ENCODE data around the gene TTC21B.

The TTC21B gene

DNA sequence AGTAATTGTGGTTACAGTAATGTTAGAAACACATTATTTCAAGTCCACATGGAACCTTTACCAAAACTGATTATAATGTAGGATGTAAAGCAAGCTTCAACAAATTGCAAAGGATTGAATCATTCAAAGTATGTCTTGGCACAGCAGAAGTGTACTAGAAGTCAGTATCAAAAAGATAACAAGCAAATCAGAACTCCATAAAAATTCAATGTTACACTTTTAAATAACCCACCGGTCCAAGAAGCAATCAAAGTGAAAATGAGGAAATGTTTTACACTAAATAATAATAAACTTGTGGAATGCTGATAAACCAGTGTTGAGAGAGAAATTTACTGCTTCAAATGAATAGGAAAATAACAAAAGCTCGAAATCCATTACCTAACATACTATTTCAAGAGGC, 47.7 kb downstream of the TTC21B start:
- DNase-seq: no peak
- ChIA-PET CTCF (no interaction called here), POLR2A (no interaction called here)
- Histone ChIP-seq H3K9me3 (ENCODE audit: control extremely low read depth in 1 of 5, control insufficient read depth in 4 of 5, insufficient read depth in 2 of 5, low read depth in 1 of 5, low read length in 4 of 5) (no peaks in the 10 kb centered on the region), H3K27ac (ENCODE audit: insufficient read depth in 1 of 2, low read depth in 1 of 2, low read length in 2 of 2, poor library complexity in 1 of 2, severe bottlenecking in 2 of 2) (no peak overlapping the region), H3K4me1 (ENCODE audit: control extremely low read depth in 1 of 4, control insufficient read depth in 4 of 4, insufficient read depth in 4 of 4, low read length in 3 of 4) (peaks cover 0 to 9% (median 3%) of the 10 kb centered on the region in 4 experiments), H3K36me3 (ENCODE audit: control insufficient read depth in 4 of 4, insufficient read depth in 4 of 4, low read length in 3 of 4) (peaks cover 6 to 31% (median 16%) of the 10 kb centered on the region in 4 experiments), H3K27me3 (replicated peaks in 2 of 5; ENCODE audit: control insufficient read depth in 4 of 5, insufficient read depth in 5 of 5, low read length in 4 of 5) (no peaks in the 10 kb centered on the region), H3K4me3 (ENCODE audit: control insufficient read depth in 1 of 7, extremely low read depth in 1 of 7, insufficient read depth in 4 of 7, low read depth in 2 of 7, low read length in 6 of 7) (no peak overlapping the region)
- no CpG with 5 or more reads among the region's 2 CpGs for WGBS (ENCODE audit: insufficient coverage)

DNA sequence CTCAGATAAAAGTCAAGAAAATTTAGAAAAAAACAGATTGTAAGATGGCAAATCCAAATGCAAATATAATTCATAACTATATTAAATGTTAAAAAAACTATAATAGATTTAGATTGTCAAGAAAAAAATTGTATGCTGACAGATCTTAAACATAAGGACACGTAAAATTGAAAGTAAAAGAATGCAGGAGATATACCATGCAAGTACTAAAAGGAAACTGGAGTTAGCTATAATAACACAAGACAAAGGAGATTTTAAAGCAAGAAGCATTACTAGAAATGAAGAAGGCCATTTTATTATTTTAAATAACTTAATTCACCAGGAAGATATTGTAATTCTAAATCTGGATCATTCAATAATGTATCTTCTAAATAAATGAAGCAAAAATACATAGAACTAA, 48.3 kb downstream of the TTC21B start:
- Histone ChIP-seq H3K9me3 (ENCODE audit: control extremely low read depth in 1 of 5, control insufficient read depth in 4 of 5, insufficient read depth in 2 of 5, low read depth in 1 of 5, low read length in 4 of 5) (no peaks in the 10 kb centered on the region), H3K4me1 (ENCODE audit: control extremely low read depth in 1 of 4, control insufficient read depth in 4 of 4, insufficient read depth in 4 of 4, low read length in 3 of 4) (peaks cover 0 to 9% (median 3%) of the 10 kb centered on the region in 4 experiments), H3K36me3 (ENCODE audit: control insufficient read depth in 4 of 4, insufficient read depth in 4 of 4, low read length in 3 of 4) (peaks cover 8 to 31% (median 17%) of the 10 kb centered on the region in 4 experiments), H3K27ac (ENCODE audit: insufficient read depth in 1 of 2, low read depth in 1 of 2, low read length in 2 of 2, poor library complexity in 1 of 2, severe bottlenecking in 2 of 2) (no peak overlapping the region), H3K4me3 (ENCODE audit: control insufficient read depth in 1 of 7, extremely low read depth in 1 of 7, insufficient read depth in 4 of 7, low read depth in 2 of 7, low read length in 6 of 7) (no peak overlapping the region), H3K27me3 (replicated peaks in 2 of 5; ENCODE audit: control insufficient read depth in 4 of 5, insufficient read depth in 5 of 5, low read length in 4 of 5) (no peaks in the 10 kb centered on the region)
- CTCF ChIA-PET: interaction anchor here (2.1 kb wide), 1 partner anchor 9 kb away, joined by 5 read pairs; no protein-coding TSS in a partner anchor
- WGBS (ENCODE audit: insufficient coverage): no CpG with 5 or more reads among the region's 1 CpG
- POLR2A ChIA-PET: no interaction called here
- DNase-seq: no peak

DNA sequence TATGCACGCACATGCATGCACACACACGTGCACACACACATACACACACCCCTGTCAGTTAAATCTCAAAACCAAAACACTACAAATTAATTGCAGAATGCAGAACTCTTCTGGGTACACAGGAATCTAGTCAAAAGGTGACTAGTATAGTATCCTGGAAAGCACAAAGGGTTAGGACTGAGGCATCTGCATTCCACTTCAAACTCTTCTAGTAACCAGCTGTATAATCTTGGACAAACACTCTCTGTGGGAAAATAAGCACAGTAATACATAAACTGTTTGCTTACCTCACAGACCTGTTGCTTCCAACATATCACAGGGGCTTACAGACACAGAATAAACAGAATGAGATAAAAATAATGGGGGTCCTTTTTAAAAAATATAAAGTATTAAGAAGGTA, 49.1 kb downstream of the TTC21B start:
- Histone ChIP-seq H3K4me1 (ENCODE audit: control extremely low read depth in 1 of 4, control insufficient read depth in 4 of 4, insufficient read depth in 4 of 4, low read length in 3 of 4) (peaks cover 0 to 9% (median 3%) of the 10 kb centered on the region in 4 experiments), H3K4me3 (ENCODE audit: control insufficient read depth in 1 of 7, extremely low read depth in 1 of 7, insufficient read depth in 4 of 7, low read depth in 2 of 7, low read length in 6 of 7) (no peak overlapping the region), H3K27ac (ENCODE audit: insufficient read depth in 1 of 2, low read depth in 1 of 2, low read length in 2 of 2, poor library complexity in 1 of 2, severe bottlenecking in 2 of 2) (no peak overlapping the region), H3K27me3 (replicated peaks in 2 of 5; ENCODE audit: control insufficient read depth in 4 of 5, insufficient read depth in 5 of 5, low read length in 4 of 5) (no peaks in the 10 kb centered on the region), H3K9me3 (ENCODE audit: control extremely low read depth in 1 of 5, control insufficient read depth in 4 of 5, insufficient read depth in 2 of 5, low read depth in 1 of 5, low read length in 4 of 5) (no peaks in the 10 kb centered on the region), H3K36me3 (ENCODE audit: control insufficient read depth in 4 of 4, insufficient read depth in 4 of 4, low read length in 3 of 4) (peaks cover 11 to 37% (median 21%) of the 10 kb centered on the region in 4 experiments)
- no peak for DNase-seq
- ChIA-PET POLR2A (interaction anchor here (0.5 kb wide), 1 partner anchor 26 kb away, joined by 3 read pairs; no protein-coding TSS in a partner anchor), CTCF (interaction anchor here (0.9 to 2.1 kb wide), 3 partner anchors 10 to 19 kb away, joined by 3 to 5 read pairs (median 3); no protein-coding TSS in a partner anchor)
- WGBS (ENCODE audit: insufficient coverage): 100% methylated on average over 1 of the region's 2 CpGs

DNA sequence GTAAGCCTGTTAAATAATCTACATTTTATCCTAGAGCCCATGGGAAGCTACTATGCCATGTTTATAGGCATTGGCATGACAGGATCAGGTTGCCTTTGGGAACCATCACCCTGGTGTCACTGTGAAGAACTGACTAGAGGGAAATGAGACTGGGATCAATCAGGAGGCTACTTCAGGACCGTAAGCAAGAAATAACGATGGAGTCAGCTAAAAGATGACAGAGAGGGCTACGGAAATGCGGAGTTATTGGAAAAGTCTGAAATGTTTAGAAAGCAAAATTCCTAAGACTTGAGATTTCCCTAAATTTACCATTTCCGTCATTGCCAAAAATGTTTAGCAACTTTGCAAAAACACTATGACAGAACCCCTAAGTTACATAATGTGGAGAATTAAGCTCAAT, 50.2 kb downstream of the TTC21B start:
- no peaks in the 10 kb centered on the region for H3K27me3 ChIP-seq (replicated peaks in 2 of 5; ENCODE audit: control insufficient read depth in 4 of 5, insufficient read depth in 5 of 5, low read length in 4 of 5)
- H3K9me3 ChIP-seq (ENCODE audit: control extremely low read depth in 1 of 5, control insufficient read depth in 4 of 5, insufficient read depth in 2 of 5, low read depth in 1 of 5, low read length in 4 of 5): no peaks in the 10 kb centered on the region
- POLR2A ChIA-PET: no interaction called here
- 100% methylated on average over 2 of the region's 5 CpGs for WGBS (ENCODE audit: insufficient coverage)
- peak overlapping the region in 1 of 7 experiments; percentile 65 for H3K4me3 ChIP-seq (ENCODE audit: control insufficient read depth in 1 of 7, extremely low read depth in 1 of 7, insufficient read depth in 4 of 7, low read depth in 2 of 7, low read length in 6 of 7)
- DNase-seq: no peak
- peak overlapping the region; percentile 29 to 81 for H3K27ac ChIP-seq (ENCODE audit: insufficient read depth in 1 of 2, low read depth in 1 of 2, low read length in 2 of 2, poor library complexity in 1 of 2, severe bottlenecking in 2 of 2)
- CTCF ChIA-PET: interaction anchor here (0.7 to 2.1 kb wide), 4 partner anchors 11 to 48 kb away, joined by 3 to 5 read pairs (median 3); no protein-coding TSS in a partner anchor
- peaks cover 11 to 39% (median 28%) of the 10 kb centered on the region in 4 experiments for H3K36me3 ChIP-seq (ENCODE audit: control insufficient read depth in 4 of 4, insufficient read depth in 4 of 4, low read length in 3 of 4)
- peaks cover 0 to 9% (median 3%) of the 10 kb centered on the region in 4 experiments for H3K4me1 ChIP-seq (ENCODE audit: control extremely low read depth in 1 of 4, control insufficient read depth in 4 of 4, insufficient read depth in 4 of 4, low read length in 3 of 4)

DNA sequence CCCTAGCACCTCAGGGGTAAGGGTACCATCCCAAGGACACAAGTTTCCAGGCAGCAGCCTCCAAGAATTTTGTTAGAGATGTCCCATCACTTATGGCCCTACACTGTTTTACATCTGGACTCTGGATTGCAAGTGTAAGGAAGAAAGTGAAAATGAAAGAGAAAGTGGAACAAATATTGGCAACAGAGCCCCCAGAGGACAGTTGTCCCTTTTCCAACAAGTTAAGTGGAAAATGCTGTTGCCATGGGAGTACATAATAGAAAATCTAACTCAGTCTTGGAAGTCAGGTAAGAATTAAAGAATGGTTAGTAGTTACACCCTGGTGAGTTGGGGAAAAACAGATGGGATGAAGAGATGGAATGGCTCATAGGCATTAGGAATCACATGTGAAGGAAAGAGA, 50.6 kb downstream of the TTC21B start:
- Histone ChIP-seq H3K27ac (ENCODE audit: insufficient read depth in 1 of 2, low read depth in 1 of 2, low read length in 2 of 2, poor library complexity in 1 of 2, severe bottlenecking in 2 of 2) (peak overlapping the region; percentile 29 to 81), H3K4me1 (ENCODE audit: control extremely low read depth in 1 of 4, control insufficient read depth in 4 of 4, insufficient read depth in 4 of 4, low read length in 3 of 4) (peaks cover 0 to 9% (median 3%) of the 10 kb centered on the region in 4 experiments), H3K9me3 (ENCODE audit: control extremely low read depth in 1 of 5, control insufficient read depth in 4 of 5, insufficient read depth in 2 of 5, low read depth in 1 of 5, low read length in 4 of 5) (no peaks in the 10 kb centered on the region), H3K27me3 (replicated peaks in 2 of 5; ENCODE audit: control insufficient read depth in 4 of 5, insufficient read depth in 5 of 5, low read length in 4 of 5) (no peaks in the 10 kb centered on the region), H3K36me3 (ENCODE audit: control insufficient read depth in 4 of 4, insufficient read depth in 4 of 4, low read length in 3 of 4) (peaks cover 11 to 43% (median 31%) of the 10 kb centered on the region in 4 experiments), H3K4me3 (ENCODE audit: control insufficient read depth in 1 of 7, extremely low read depth in 1 of 7, insufficient read depth in 4 of 7, low read depth in 2 of 7, low read length in 6 of 7) (peak overlapping the region in 5 of 7 experiments; percentile 5 to 65 (median 38))
- peak; percentile 52 to 79 (median 73) for DNase-seq
- ChIA-PET POLR2A (no interaction called here), CTCF (interaction anchor here (0.7 kb wide), 1 partner anchor 49 kb away, joined by 3 read pairs; no protein-coding TSS in a partner anchor)

DNA sequence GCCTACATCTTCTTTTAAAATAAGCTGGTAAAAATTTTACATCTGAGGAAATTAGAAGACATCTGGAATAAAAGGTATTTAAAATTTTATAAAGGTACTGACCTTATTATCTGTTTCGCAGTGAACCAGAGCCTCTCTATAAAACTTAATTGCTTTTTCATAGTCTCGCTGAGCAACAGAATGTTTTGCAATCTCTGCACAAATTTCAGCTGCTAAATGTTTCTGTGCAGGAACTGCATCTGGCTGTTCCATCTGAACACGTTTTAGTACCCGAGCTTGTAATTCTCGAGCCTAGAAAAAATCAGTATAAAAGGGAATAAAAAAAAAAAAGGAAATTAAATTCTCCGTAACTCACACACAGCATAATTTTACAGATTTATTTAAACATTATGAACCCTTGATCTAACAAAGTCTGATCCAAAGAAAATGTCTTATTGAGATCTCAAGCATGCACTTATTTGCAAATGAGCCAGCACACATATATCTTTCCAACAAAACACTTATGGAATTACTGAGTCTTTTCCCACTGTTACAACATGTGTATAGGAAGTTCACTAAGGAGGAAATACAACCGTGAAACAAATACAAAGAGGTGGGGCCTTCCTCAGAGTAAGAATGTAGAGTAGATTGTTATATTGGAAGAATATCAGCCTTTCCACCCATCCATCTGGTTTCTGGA, 51.8 kb downstream of the TTC21B start:
- no peaks in the 10 kb centered on the region for H3K9me3 ChIP-seq (ENCODE audit: control extremely low read depth in 1 of 5, control insufficient read depth in 4 of 5, insufficient read depth in 2 of 5, low read depth in 1 of 5, low read length in 4 of 5)
- no peak overlapping the region for H3K27ac ChIP-seq (ENCODE audit: insufficient read depth in 1 of 2, low read depth in 1 of 2, low read length in 2 of 2, poor library complexity in 1 of 2, severe bottlenecking in 2 of 2)
- peaks cover 0 to 9% (median 3%) of the 10 kb centered on the region in 4 experiments for H3K4me1 ChIP-seq (ENCODE audit: control extremely low read depth in 1 of 4, control insufficient read depth in 4 of 4, insufficient read depth in 4 of 4, low read length in 3 of 4)
- H3K27me3 ChIP-seq (replicated peaks in 2 of 5; ENCODE audit: control insufficient read depth in 4 of 5, insufficient read depth in 5 of 5, low read length in 4 of 5): no peaks in the 10 kb centered on the region
- peaks cover 23 to 54% (median 37%) of the 10 kb centered on the region in 4 experiments for H3K36me3 ChIP-seq (ENCODE audit: control insufficient read depth in 4 of 4, insufficient read depth in 4 of 4, low read length in 3 of 4)
- ChIA-PET POLR2A (no interaction called here), CTCF (interaction anchor here (0.6 to 1.0 kb wide), 2 partner anchors 88 to 508 kb away, joined by 3 to 4 read pairs; no protein-coding TSS in a partner anchor)
- no peak overlapping the region for H3K4me3 ChIP-seq (ENCODE audit: control insufficient read depth in 1 of 7, extremely low read depth in 1 of 7, insufficient read depth in 4 of 7, low read depth in 2 of 7, low read length in 6 of 7)
- WGBS (ENCODE audit: insufficient coverage): 100% methylated on average over 2 of the region's 7 CpGs
- no peak for DNase-seq

DNA sequence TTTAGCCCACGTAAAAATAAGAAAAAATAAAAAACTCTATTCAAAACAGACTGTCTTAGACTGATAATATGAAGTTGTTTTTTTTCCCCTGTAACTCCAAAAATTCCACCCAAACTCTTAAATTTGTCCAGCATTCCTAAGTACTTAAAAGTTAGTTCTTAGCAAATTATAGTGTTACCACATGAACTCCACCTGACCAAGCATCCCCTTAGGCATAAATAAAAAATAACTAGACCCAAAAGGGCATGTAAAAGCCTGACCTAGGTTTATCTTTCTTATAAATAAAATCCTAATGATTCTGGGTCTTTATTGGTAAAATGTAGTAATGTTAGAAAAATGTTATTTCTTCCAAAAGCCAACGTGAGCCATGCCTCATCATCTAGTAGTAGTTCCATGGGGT, 54.3 kb downstream of the TTC21B start:
- Histone ChIP-seq H3K4me1 (ENCODE audit: control extremely low read depth in 1 of 4, control insufficient read depth in 4 of 4, insufficient read depth in 4 of 4, low read length in 3 of 4) (peaks cover 0 to 9% (median 3%) of the 10 kb centered on the region in 4 experiments), H3K27me3 (replicated peaks in 2 of 5; ENCODE audit: control insufficient read depth in 4 of 5, insufficient read depth in 5 of 5, low read length in 4 of 5) (no peaks in the 10 kb centered on the region), H3K4me3 (ENCODE audit: control insufficient read depth in 1 of 7, extremely low read depth in 1 of 7, insufficient read depth in 4 of 7, low read depth in 2 of 7, low read length in 6 of 7) (no peak overlapping the region), H3K36me3 (ENCODE audit: control insufficient read depth in 4 of 4, insufficient read depth in 4 of 4, low read length in 3 of 4) (peaks cover 27 to 59% (median 43%) of the 10 kb centered on the region in 4 experiments), H3K27ac (ENCODE audit: insufficient read depth in 1 of 2, low read depth in 1 of 2, low read length in 2 of 2, poor library complexity in 1 of 2, severe bottlenecking in 2 of 2) (no peak overlapping the region), H3K9me3 (ENCODE audit: control extremely low read depth in 1 of 5, control insufficient read depth in 4 of 5, insufficient read depth in 2 of 5, low read depth in 1 of 5, low read length in 4 of 5) (no peaks in the 10 kb centered on the region)
- ChIA-PET POLR2A (no interaction called here), CTCF (no interaction called here)
- WGBS (ENCODE audit: insufficient coverage): 86% methylated on average over 1 of the region's 2 CpGs
- DNase-seq: no peak
